Stimulated activated CD4-positive, alpha-beta T cell treated with anti-CD3 and anti-CD28 coated beads, Interleukin-4, amount 100 ng/mL, for 48 hours (primary cell): ENCODE measurements around the gene SAMD9L.

Experiments used
- DNase-seq, 2 donors: peaks; one replicate each; pipeline ENCODE4 v3.0.0-alpha.2; 2020; ENCODE audit warnings: low read depth in 2 of 2

SAMD9L gene

GRCh38 chr7:93148144-93148543 lies at the start of gene SAMD9L:
Gene SAMD9L (minus strand): TSS chr7:93148385. CDS start chr7:93135971, 12,414 bp downstream.
- no peak for DNase-seq

DNA sequence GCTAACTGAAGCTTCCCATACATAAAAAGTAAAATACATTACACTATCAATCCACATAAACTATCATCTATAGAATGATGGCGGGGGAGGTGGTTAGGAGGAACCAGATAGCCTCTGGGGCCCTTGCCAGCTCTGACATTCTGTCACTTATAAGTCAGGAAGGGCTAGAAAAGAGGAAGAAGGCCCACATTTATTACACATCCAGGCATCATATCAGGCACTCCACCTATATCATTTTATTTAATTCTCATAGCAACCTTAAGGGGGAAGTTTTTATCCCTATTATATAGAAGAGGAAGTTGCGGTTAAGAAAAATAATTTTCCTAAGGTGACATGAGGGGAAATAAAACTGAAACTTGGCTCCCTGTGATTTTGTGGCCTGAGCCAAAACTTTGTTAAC lies 48.2 kb upstream of the SAMD9L start:
- no peak for DNase-seq

GRCh38 chr7:93194386-93194785 lies 46.2 kb upstream of the SAMD9L start:
- DNase-seq, result no peak

DNA sequence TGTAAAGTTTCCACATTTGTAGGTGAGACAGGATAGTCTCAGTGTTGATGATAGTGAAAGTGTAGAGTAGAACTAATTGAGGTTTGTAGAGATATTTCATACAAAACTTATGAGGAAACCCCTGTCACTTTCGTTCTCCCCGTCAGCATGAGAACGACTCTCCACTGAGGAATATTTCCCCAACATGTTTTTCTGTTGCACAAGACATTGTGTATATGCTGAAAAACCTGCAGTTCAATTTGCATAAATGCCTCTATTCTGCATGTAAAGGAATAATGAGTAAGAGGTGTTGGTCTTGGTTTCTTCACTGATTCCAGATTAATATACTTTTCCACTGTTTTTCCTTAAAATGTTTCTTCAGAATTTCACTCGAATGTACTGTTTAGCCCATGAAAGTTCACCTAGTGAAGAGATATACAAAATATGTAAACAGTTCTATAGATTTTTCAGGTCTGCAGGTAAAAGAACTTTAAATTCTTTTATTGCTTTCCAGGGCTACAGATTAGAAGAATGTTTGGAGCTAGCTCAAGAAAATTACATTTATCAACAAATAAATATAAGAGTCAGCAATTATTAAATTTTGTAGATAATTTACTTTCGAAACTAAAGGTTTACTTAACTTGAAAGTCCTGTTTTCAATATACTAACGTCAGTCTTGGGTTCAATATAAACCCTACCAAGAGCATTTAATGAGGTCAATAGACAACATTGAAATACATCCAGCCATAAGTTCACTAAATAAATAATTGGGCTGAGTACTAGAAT lies 40.9 kb upstream of the SAMD9L start:
- DNase-seq, result no peak

DNA sequence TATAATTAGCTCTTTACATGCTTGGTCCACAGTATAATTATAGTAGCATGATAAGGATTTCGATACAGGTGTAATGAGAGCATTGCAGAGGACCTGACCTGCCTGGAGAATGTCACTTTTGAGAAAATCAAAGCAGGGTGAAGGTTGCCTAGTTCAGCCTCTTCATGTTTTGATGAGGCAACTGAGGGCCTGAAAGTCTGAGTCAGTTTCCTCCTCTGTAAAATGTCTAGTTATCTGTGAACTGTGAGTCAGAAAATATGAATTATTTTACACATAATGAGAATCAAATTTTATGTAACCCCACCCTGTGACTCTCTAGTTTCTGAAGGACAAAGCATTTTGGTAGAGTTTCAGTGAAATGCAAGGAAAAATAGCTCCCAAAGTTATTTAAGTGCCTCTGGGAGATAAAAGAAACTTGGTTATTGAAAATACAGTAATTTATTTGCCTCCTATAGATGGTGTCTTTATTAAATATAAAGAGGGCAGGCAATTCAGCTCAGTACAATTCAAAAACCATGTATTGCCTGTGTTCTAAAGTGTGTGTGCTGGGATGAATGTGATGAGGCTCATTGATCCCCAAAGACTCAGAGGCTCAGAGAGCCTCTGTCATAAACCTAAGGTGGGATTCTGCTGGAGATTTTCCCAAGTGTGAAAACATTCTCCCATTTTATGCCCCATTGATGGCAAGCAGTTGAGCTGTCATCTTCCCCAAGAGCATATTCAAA lies 37.3 kb upstream of the SAMD9L start:
- DNase-seq, result peak in 1 of 2 donors; percentile 9

DNA sequence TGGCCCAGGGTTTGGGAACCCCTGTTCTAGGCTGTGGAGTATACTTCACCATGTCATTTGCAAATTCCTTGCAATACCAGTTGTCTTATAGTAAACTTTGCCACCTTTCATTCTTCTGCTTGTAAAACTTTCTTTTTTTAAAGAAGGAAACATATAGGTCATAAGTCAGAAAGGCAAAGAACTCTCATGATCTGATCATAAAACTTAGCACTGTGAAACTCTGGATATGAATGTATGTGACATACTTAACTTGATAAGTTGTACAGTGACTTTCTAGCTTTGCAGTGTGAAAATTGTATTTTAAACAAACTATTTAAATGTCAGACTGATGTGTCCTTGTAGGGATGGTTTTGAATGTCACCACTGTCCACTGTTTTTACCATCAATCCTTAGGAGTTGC lies 31.0 kb upstream of the SAMD9L start:
- no peak for DNase-seq

GRCh38 chr7:93178213-93178612 lies 30.0 kb upstream of the SAMD9L start:
- DNase-seq, result no peak

DNA sequence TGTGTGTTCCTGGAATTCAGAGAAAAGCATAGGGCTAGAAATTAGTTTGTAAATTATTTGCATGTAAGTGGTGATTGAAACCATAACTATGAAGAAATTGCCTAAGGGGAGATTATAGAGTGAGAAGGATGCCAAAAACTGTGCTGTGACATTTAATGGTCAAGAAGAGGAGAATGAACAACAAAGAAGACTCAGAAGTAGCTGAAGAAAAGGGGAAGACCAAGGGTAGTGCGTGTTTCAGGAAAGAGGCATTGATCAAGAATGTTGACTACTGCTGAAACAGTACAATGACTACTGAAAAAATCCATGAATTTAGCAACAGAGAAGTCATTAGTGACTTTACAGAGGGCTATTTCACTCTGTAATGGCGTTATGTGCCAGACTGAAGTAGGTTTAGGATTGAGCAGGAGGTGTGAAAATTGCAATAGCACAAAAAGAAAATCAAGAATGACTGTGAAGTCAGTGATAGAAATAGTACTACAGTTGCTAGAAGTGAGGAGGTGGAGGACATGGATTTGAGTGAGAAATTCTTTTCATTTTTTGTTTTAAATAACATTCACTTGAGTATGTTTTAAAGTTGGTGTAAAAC lies 28.9 kb upstream of the SAMD9L start:
- DNase-seq, result no peak

- DNase-seq, result no peak
Measured at GRCh38 chr7:93175219-93175618, 27.0 kb upstream of the SAMD9L start.

GRCh38 chr7:93172683-93173082 lies 24.5 kb upstream of the SAMD9L start:
- no peak for DNase-seq

GRCh38 chr7:93171606-93172226 lies 23.5 kb upstream of the SAMD9L start:
- no peak for DNase-seq

- no peak for DNase-seq
Measured at GRCh38 chr7:93165447-93165846, 17.3 kb upstream of the SAMD9L start.

GRCh38 chr7:93164766-93165165 lies 16.6 kb upstream of the SAMD9L start:
- no peak for DNase-seq

DNA sequence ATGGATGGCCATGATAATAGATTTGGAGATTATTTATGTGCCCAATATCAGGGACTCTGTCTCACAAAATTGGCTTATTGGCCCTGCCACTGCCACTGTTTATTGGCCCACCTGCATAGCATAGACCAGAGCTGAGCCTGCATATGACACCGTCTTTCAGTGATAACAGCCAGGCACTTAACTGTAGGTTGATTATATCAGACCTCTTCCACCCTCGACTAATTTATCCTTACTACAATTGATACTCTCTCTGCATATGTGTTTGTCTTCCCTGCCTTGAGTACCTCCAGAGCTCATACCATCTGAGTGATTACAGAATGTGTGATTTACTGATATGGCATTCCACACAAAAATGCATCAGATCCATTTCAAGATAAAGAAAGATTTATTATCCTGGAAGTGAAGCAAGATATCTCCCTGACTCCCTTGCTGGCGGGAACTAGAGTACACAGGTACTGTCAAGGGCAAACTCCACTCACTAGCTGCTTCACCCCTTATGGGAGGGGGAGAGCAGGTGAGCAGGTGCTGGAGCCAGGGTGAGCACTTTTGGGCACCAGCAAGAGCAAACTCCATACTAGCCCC lies 13.1 kb upstream of the SAMD9L start:
- DNase-seq, result no peak

- DNase-seq, result no peak
Measured at GRCh38 chr7:93160410-93160809, 12.2 kb upstream of the SAMD9L start.

- DNase-seq, result no peak
Measured at GRCh38 chr7:93159490-93159889, 11.3 kb upstream of the SAMD9L start.

DNA sequence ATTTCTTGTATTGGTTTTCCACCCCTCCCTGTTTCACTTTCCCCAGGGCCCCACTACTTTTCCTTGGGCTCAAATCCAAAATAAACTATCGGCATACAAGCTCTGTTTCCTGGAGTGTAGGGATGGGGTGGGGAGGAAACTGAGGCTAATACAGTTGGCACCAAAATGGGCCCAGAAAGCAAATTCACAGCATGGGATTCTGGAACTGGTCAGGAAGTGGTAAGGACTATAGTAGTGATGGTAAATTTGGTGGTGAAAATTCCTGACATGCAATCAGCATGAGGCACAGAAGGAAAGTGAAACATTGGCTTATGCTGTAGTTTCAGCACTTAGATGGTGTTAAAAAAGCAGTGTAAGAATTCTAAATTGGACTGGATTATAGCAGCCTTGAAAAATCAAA lies 8.7 kb upstream of the SAMD9L start:
- DNase-seq, result no peak

DNA sequence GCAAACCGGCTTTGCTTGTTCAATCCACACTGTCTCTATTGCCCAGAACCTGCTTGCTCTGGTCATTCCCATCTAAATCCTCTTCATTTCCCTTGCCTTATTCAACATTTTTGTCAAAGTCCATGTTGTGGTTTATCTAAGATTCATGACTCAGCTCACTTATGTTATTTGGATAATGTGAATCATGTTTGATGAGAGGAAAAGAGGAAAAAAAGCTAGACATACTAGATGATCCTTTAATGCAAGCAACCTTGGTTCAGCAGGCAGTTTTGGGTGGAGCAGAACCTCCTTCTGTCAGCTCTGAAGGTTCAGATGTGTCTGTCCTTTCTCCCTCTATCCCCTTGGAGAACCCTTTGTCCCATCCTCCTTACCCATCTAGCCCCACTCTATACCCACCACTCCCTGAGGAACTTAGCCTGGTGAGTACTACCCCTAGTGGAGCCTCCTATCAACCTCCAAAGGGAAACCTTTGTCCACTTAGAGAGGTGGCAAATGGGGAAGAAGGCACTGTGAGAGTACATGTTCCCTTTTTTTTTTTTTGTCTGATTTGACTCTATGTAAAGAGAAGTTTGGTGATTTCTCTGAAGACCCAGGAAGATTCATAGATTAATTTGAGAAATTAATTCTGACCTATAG lies 2.1 kb upstream of the SAMD9L start:
- DNase-seq, result no peak

DNA sequence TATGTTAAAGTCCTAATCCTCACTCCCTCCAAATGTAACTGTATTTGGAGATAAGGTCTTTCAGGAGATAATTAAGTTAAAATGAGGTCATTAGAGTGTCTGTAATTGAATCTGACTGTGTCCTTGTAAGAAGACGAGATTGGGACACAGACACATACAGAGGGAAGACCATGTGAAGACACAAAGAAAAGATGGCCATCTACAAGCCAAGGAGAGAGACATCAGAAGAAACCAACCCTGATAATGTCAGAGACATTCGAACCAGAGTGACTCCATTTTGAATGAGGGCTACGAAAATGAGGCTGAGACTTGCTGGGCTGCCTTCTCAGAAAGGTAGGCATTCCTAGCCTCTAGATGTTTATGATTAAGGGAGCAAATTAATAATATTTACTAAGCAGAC lies 542 bp upstream of the SAMD9L start:
- no peak for DNase-seq

GRCh38 chr7:93147363-93147762 lies 822 bp downstream of the SAMD9L start:
- no peak for DNase-seq

DNA sequence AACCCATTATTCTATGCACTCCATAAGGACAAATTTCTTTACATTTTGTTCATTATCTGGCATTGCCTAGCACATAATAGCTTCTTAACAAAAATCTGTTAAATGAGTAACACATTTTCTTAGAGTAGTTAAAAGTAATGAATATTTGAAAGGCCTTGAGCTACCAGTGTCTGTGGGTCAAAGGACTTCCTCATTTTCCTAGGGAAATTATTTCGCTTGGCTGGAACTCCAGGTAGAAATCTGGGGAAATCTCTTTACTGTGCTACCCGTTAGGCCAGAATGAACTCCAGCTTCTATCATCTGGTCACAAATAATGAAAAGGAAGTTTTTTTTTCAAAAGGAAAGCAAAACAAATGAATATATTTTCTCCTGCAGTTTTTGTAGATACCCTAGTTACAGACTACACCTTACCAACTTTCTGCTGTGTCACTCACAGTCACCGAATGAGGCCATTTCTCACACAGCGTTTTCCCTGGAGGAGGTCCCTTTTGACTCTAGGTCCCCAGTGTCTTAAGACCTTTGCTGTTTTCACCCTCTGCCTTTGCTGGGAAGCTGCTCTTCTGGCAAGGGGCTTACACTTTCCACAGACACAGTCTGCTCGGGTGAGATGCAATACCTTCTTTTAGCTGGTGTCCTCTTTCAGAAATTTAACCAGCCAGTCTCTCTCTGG lies 1.6 kb downstream of the SAMD9L start:
- DNase-seq, result no peak
